Epithelial cell of proximal tubule (primary cell): ENCODE data around the gene TAS1R3. TPM values are rescaled to one million over a fixed set of nuclear protein-coding genes. Genes with fewer than 3 reads are reported as not detected.

Source experiments
- DNase-seq: peaks from one replicate; pipeline ENCODE4 v3.0.0-alpha.2; 2011; ENCODE audit warnings: low read depth
- H3K4me3 ChIP-seq: 2 replicates; pipeline ENCODE4 v1.5.1; 2011; ENCODE audit warnings: low read depth, mild to moderate bottlenecking, low read length
- total RNA-seq: library from RNA; depleted of rRNA; stranded (reverse); fragments of >200 nt; gene quantifications from 2 replicates; pipeline ENCODE4 v1.2.3, GENCODE V29; 2015
- TF ChIP-seq, protein P1 (sequence below): conservative IDR thresholded peaks from 2 replicates; pipeline ENCODE4 v1.5.1; 2012; ENCODE audit warnings: low read depth, mild to moderate bottlenecking, low read length

Gene TAS1R3
- total RNA-seq, result not detected in 2 replicates

DNA sequence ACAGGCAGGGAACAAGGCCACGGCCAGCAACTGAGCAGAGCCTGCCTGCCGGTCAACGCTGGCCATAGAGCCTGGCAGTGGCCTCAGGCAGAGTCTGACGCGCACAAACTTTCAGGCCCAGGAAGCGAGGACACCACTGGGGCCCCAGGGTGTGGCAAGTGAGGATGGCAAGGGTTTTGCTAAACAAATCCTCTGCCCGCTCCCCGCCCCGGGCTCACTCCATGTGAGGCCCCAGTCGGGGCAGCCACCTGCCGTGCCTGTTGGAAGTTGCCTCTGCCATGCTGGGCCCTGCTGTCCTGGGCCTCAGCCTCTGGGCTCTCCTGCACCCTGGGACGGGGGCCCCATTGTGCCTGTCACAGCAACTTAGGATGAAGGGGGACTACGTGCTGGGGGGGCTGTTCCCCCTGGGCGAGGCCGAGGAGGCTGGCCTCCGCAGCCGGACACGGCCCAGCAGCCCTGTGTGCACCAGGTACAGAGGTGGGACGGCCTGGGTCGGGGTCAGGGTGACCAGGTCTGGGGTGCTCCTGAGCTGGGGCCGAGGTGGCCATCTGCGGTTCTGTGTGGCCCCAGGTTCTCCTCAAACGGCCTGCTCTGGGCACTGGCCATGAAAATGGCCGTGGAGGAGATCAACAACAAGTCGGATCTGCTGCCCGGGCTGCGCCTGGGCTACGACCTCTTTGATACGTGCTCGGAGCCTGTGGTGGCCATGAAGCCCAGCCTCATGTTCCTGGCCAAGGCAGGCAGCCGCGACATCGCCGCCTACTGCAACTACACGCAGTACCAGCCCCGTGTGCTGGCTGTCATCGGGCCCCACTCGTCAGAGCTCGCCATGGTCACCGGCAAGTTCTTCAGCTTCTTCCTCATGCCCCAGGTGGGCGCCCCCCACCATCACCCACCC, at the start of gene TAS1R3:
Gene TAS1R3 (plus strand): TSS at position 213 of the 898 bp plus-strand sequence. CDS start 66 bp downstream, at position 279.
- TF ChIP-seq, protein P1, sequence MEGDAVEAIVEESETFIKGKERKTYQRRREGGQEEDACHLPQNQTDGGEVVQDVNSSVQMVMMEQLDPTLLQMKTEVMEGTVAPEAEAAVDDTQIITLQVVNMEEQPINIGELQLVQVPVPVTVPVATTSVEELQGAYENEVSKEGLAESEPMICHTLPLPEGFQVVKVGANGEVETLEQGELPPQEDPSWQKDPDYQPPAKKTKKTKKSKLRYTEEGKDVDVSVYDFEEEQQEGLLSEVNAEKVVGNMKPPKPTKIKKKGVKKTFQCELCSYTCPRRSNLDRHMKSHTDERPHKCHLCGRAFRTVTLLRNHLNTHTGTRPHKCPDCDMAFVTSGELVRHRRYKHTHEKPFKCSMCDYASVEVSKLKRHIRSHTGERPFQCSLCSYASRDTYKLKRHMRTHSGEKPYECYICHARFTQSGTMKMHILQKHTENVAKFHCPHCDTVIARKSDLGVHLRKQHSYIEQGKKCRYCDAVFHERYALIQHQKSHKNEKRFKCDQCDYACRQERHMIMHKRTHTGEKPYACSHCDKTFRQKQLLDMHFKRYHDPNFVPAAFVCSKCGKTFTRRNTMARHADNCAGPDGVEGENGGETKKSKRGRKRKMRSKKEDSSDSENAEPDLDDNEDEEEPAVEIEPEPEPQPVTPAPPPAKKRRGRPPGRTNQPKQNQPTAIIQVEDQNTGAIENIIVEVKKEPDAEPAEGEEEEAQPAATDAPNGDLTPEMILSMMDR, result no peak
- no peak within 1 kb of the TSS for H3K4me3 ChIP-seq
- no peak for DNase-seq

DNA sequence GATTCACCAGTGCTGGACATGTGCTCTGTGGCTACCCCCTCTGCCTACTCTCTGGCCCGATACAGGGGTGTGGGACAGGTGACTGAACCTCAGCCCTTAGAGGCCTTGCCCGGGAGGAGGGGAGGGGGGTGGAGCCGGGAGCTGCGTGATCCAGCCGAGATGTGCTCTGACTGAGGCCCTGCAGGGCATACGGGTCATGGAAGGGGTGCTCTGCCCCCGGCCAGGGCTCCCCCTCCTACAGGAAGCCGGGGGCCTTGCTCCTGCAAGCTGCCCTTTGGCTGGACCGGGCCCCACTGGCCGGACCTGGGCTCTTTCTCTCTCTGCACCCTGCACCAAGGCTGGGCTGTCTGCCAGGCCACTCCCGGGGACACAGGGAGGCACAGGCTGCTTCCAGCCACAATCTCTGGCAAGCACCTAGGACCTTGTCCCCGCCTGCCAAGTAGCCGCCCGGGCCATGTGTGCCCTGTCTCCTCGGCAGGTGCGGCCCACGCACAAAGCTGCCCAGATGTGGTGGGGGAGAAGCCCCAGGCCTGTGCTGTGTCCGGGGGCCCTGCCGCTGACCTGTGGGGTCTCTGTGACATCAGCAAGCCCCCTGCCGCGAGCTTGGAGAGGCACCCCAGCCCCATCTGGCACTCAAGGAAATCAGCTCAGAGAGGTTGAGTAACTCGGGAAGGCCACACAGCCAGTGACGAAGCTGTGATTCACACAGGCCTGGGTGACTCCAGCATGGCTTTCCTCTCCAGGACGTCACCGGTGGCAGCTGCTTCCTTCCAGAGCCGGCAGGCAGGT, 49.4 kb upstream of the TAS1R3 start:
- TF ChIP-seq, protein P1, result no peak

DNA sequence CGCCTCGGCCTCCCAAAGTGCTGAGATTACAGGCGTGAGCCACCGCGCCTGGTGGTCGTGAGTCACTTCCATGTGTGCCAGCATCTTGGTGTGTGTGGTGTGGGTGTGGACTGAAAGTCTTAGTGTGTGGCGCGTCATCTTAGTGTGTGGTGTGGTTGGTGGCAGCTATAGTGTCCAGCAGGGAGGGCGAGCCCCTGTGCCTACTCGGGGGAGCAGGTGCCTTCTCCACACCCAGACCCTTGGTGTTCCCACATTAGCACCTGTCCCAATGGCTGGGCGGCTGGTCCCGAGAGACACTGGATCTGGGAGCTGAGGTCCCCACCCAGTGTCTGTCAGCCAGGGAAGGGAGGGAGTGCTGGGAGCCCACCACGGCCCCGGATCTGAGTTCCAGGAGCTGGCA, 48.1 kb upstream of the TAS1R3 start:
- DNase-seq, result no peak
- H3K4me3 ChIP-seq, result no peak overlapping the region
- TF ChIP-seq, protein P1, result no peak

More for the DNA sequence above, 49.4 kb upstream of the TAS1R3 start:
- no peak for DNase-seq
- no peak overlapping the region for H3K4me3 ChIP-seq

DNA sequence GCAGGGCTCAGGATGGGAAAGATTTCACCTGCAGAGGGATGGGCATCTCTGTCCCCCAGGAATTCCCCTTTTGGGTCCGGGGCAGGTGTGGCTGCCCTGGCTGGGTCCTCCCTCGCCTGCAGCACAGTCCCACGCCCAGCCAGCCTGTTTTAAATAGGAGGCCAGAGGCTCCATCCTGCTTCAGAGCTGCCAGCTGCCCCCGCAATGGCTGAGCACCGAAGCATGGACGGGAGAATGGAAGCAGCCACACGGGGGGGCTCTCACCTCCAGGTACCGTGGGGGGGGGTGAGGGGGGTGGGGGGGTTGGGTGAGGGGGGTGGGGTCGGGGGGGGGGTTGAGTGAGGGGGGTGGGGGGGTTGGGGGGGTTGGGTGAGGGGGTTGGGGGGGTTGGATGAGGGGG, 47.3 kb upstream of the TAS1R3 start:
- H3K4me3 ChIP-seq, result no peak overlapping the region
- DNase-seq, result no peak
- TF ChIP-seq, protein P1, result no peak

DNA sequence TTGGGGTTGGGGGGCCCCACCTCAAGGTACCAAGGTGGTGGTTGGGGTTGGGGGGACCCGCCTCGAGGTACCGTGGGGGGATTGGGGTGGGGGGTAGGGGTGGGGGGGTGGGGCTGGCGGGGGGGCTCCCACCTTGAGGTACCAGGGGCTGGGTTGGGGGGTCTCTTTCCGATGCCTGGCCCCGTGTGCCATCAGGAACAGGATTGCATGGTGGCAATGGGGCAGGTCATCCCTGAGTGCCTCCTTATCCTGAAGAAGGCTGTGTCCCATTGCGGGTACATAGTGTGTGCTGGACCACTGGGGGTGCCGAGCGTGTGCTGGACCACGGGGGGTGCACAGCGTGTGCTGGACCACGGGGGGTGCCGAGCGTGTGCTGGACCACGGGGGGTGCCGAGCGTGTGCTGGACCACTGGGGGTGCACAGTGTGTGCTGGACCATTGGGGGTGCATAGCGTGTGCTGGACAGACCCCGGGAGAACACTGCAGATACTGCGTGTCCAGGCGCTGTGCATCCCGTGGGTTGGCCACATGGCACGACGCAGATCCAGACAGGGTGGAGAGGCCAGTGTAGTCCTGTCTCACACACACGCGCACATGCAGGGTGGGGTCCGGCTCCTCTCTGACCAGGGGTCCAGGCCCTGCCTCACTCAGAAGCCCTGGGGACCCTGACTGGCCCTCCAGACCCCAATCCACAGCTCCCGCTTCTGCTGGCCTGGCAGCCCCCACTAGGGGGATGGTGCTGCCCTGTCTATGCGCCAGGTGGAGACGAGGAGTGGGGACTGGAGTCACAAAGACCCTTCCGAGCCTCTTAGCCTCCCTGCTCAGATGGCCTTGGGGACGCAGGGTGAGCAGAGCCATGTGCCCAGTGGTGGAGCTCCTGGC, 46.6 kb upstream of the TAS1R3 start:
- DNase-seq, result no peak
- no peak overlapping the region for H3K4me3 ChIP-seq
- TF ChIP-seq, protein P1, result no peak

GRCh38 chr1:1285102-1285571, 45.9 kb upstream of the TAS1R3 start:
- TF ChIP-seq, protein P1, result no peak

More at GRCh38 chr1:1285102-1285571, 45.9 kb upstream of the TAS1R3 start:
- H3K4me3 ChIP-seq, result no peak overlapping the region
- DNase-seq, result no peak
